Aorta (tissue), 5 donors: ENCODE results near the gene ETFA. TPM values are rescaled to one million over a fixed set of nuclear protein-coding genes. Genes with fewer than 3 reads are reported as not detected.

ENCODE experiments used
- ATAC-seq: fragments of 200-7000 bp; cut with Tn5 transposase; one replicate; pipeline ENCODE4 v1.9.1; 2022; ENCODE audit warnings: moderate library complexity; ENCODE audit not compliant: low FRiP score
- DNase-seq, 2 donors: peaks; one replicate each; pipeline ENCODE4 v3.0.0-alpha.2; 2020
- H3K27ac ChIP-seq, 2 donors: one replicate each; pipeline ENCODE4 v1.5.1; 2013; ENCODE audit warnings: low read length in 2 of 2, mild to moderate bottlenecking in 2 of 2, moderate library complexity in 2 of 2, control low read depth in 1 of 2, inconsistent platforms in 1 of 2, low read depth in 1 of 2
- H3K27me3 ChIP-seq, 2 donors: one replicate each; pipeline ENCODE4 v1.6.1; 2013; ENCODE audit warnings: control low read depth in 1 of 2, low read length in 1 of 2, mild to moderate bottlenecking in 1 of 2, moderate library complexity in 1 of 2; ENCODE audit not compliant: insufficient read depth in 2 of 2, control insufficient read depth in 1 of 2
- H3K36me3 ChIP-seq, 2 donors: one replicate each; pipeline ENCODE4 v1.6.1; 2013; ENCODE audit warnings: control low read depth in 1 of 2, low read length in 1 of 2, mild to moderate bottlenecking in 1 of 2; ENCODE audit not compliant: insufficient read depth in 2 of 2, control insufficient read depth in 1 of 2
- H3K4me1 ChIP-seq, 2 donors: one replicate each; pipeline ENCODE4 v1.6.1; 2013; ENCODE audit warnings: low read length in 2 of 2, control low read depth in 1 of 2, mild to moderate bottlenecking in 1 of 2, moderate library complexity in 1 of 2; ENCODE audit not compliant: insufficient read depth in 2 of 2, control insufficient read depth in 1 of 2
- H3K4me3 ChIP-seq, 2 donors: one replicate each; pipeline ENCODE4 v1.5.1; 2013; ENCODE audit warnings: low read length in 2 of 2, control low read depth in 1 of 2, mild to moderate bottlenecking in 1 of 2
- H3K9me3 ChIP-seq: one replicate; pipeline ENCODE4 v1.6.1; 2013; ENCODE audit warnings: mild to moderate bottlenecking, low read length; ENCODE audit not compliant: control insufficient read depth
- WGBS, 2 donors: extraction: QIAGEN DNeasy Blood & Tissue Kit; methylation state at CpG; one replicate each; pipeline ENCODE4 v1.1.7; 2013; 5-methylcytosine and 5-hydroxymethylcytosine counted together
- intact Hi-C, 2 donors: fragments of 100-400 bp; cut with DNase I; formaldehyde crosslinking; loops; one replicate each; pipeline versions ENCODE4 v1.14.2 to v1.15.0; 2022
- polyA plus RNA-seq, 2 donors: library from polyadenylated mRNA; stranded (reverse); fragments of 200-250 nt; gene quantifications; one replicate each; pipeline ENCODE4 v1.2.3, GENCODE V29; 2013
- total RNA-seq, 2 donors: library from RNA; stranded (reverse); fragmentation: NEBNext Ultra II Directional; extraction: Animal tissue kit (Norgen Biotek cat#: 25700); gene quantifications; one replicate each; pipeline ENCODE4 v1.2.1, GENCODE V29; 2021
- donor health status: healthy with polysubstance abuse.
- donor health status: Bipolar disorder and iron deficiency.
- donor health status: DM: no; HTN: no; CAD: no.
- donor health status: DM: no; HTN: no; CAD: no.
- donor health status: DM: yes; HTN: yes; CAD: no.

ETFA gene
- total and polyA plus RNA-seq, 4 donors = 76.0 to 152 (median 81.0) TPM

DNA sequence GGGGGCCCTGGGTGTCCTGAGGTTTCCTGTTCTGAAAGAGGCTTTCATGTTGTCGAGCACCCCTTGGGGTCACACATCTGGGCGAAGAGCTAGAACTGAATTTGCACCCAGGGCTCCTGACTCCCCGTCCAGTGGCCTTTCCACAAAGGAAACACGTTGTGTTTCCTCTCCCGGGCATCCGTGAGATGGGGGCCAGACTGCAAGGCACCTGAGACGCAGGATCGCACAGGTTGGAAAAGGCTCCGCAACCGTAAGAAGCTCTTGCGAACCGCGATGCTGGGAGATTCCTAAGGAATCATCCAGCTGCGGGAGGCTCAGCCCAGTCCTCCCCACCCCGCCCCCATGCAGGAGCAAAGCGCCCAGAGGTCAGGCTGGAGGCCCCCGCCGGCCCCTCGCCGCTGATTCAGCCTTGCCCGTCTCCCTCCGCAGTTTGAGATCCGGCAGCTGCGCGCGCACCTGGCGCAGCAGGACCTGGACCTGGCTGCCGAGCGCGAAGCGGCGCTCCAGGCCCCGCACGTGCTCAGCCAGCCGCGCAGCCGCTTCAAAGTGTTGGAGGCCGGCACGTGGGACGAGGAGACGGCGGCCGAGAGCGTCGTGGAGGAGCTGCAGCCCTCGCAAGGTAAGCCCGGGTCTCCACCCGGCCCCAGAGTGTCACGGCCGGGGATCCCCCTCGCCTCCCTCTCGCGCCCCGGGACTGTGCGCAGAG is 119.6 kb downstream of the ETFA start:
- no peaks in the 10 kb centered on the region for H3K27me3 ChIP-seq
- H3K27ac ChIP-seq = no peak overlapping the region
- H3K4me3 ChIP-seq = no peak overlapping the region
- no peaks in the 10 kb centered on the region for H3K4me1 ChIP-seq
- no peaks in the 10 kb centered on the region for H3K9me3 ChIP-seq
- 41 to 45% methylated on average over 55 of the region's 55 CpGs for WGBS, 2 donors
- DNase-seq (no peak), ATAC-seq (no peak)
- H3K36me3 ChIP-seq = no peaks in the 10 kb centered on the region
- intact Hi-C loops = loop anchor here (2.0 to 10.0 kb wide), 4 partner anchors 93 to 876 kb away; no protein-coding TSS in a partner anchor

GRCh38 chr15:76190751-76191538 is 120.3 kb downstream of the ETFA start:
- Histone ChIP-seq H3K36me3 (no peaks in the 10 kb centered on the region), H3K9me3 (no peaks in the 10 kb centered on the region), H3K4me1 (no peaks in the 10 kb centered on the region), H3K27ac (no peak overlapping the region), H3K4me3 (no peak overlapping the region), H3K27me3 (no peaks in the 10 kb centered on the region)
- intact Hi-C loops = loop anchor here (2.0 to 10.0 kb wide), 4 partner anchors 94 to 876 kb away; no protein-coding TSS in a partner anchor
- ATAC-seq = peak; percentile 84
- DNase-seq = peak; percentile 83 to 94
- 20 to 23% methylated on average over 28 to 34 of the region's 34 CpGs for WGBS, 2 donors

DNA sequence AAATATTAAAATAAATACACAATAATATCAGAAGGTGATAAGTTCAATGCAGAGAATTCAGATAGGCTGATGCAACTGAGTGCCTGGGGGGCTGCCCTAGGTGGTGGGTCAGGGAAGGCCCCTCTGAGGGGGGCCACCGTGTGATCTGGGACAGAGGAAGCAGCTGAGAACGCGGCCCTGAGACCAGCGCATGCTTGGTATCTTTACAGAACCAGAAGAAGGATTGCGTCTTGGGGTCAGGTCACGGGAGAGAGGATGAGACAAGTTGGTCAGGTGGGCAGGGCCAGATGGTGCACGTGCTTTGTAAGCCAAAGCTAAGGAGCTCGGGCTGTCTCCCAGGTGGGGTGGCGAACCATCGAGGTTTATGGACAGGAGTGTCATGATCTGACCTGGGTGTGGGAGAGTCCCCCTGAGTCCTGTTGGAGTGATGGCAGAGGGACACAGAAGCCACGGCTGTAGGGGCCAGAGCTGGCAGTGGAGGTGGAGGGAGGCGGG is 121.2 kb downstream of the ETFA start:
- no peaks in the 10 kb centered on the region for H3K9me3 ChIP-seq
- ATAC-seq = no peak
- H3K27ac ChIP-seq = no peak overlapping the region
- no peaks in the 10 kb centered on the region for H3K36me3 ChIP-seq
- 53 to 56% methylated on average over 12 of the region's 12 CpGs for WGBS, 2 donors
- no peak overlapping the region for H3K4me3 ChIP-seq
- no peak for DNase-seq
- no peaks in the 10 kb centered on the region for H3K27me3 ChIP-seq
- H3K4me1 ChIP-seq = no peaks in the 10 kb centered on the region
- intact Hi-C loops = loop anchor here (2.0 to 10.0 kb wide), 4 partner anchors 95 to 877 kb away; no protein-coding TSS in a partner anchor

- H3K9me3 ChIP-seq = no peaks in the 10 kb centered on the region
- no peak overlapping the region for H3K27ac ChIP-seq
- no peak overlapping the region for H3K4me3 ChIP-seq
- no peak for DNase-seq
- no peaks in the 10 kb centered on the region for H3K4me1 ChIP-seq
- ATAC-seq = no peak
- no peaks in the 10 kb centered on the region for H3K27me3 ChIP-seq
- intact Hi-C loops = no loop called here
- no peaks in the 10 kb centered on the region for H3K36me3 ChIP-seq
- WGBS, 2 donors = 76 to 85% methylated on average over 2 of the region's 2 CpGs
These were observed 122.2 kb downstream of the ETFA start for GRCh38 chr15:76189106-76189505.

- DNase-seq (no peak), ATAC-seq (no peak)
- Histone ChIP-seq H3K27me3 (no peaks in the 10 kb centered on the region), H3K36me3 (no peaks in the 10 kb centered on the region), H3K4me1 (no peaks in the 10 kb centered on the region), H3K9me3 (no peaks in the 10 kb centered on the region), H3K4me3 (no peak overlapping the region), H3K27ac (no peak overlapping the region)
- 77% methylated on average over 4 of the region's 4 CpGs for WGBS, 2 donors
- intact Hi-C loops = no loop called here
These were observed 124.1 kb downstream of the ETFA start for GRCh38 chr15:76187163-76187562.

DNA sequence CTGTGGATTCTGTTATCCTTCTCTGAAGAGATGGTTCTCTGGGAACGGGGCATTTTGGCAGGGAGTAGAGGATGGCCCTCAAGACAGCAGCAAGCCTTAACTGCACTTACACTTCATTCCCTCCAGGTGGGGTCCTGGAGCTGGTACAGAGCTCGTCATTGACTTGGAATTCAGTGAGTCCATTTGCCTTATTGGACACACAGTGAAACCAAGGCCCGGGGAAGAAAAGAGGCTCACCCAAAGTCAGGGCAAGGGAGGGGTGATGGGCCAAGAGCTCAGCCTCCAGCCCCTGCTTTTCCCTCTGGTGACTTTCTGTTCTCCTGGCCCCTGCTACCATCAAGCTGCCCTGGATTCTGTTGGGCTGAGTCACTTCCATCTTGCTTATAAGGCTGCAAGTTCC is 125.6 kb downstream of the ETFA start:
- Histone ChIP-seq H3K9me3 (no peaks in the 10 kb centered on the region), H3K4me3 (no peak overlapping the region), H3K36me3 (no peaks in the 10 kb centered on the region), H3K27me3 (no peaks in the 10 kb centered on the region), H3K27ac (no peak overlapping the region), H3K4me1 (no peaks in the 10 kb centered on the region)
- WGBS, 2 donors = 51% methylated on average over 3 of the region's 3 CpGs
- intact Hi-C loops = no loop called here
- ATAC-seq = no peak
- DNase-seq = no peak

DNA sequence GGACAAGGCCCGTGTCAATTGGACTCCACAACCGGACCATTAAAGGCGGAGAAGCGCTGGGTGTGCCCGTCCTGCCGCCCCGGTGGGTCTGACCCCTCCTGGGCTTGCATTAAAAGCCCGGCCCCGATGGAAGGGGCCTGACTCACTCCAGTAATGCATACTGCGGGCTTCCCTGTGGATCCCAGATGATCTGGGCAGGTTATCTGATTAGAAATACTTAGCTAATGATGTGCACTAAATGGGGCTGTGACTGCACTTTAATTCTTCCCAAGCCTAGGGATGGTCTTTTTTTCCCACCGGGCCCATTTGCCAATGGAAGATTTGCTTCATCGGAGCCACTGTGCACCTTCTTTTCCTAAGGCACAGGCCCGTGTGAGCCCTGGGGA is 126.6 kb downstream of the ETFA start:
- 76% methylated on average over 13 of the region's 13 CpGs for WGBS, 2 donors
- Histone ChIP-seq H3K4me1 (no peaks in the 10 kb centered on the region), H3K9me3 (no peaks in the 10 kb centered on the region), H3K36me3 (no peaks in the 10 kb centered on the region), H3K27me3 (no peaks in the 10 kb centered on the region), H3K4me3 (no peak overlapping the region), H3K27ac (no peak overlapping the region)
- DNase-seq = no peak
- intact Hi-C loops = no loop called here
- no peak for ATAC-seq

DNA sequence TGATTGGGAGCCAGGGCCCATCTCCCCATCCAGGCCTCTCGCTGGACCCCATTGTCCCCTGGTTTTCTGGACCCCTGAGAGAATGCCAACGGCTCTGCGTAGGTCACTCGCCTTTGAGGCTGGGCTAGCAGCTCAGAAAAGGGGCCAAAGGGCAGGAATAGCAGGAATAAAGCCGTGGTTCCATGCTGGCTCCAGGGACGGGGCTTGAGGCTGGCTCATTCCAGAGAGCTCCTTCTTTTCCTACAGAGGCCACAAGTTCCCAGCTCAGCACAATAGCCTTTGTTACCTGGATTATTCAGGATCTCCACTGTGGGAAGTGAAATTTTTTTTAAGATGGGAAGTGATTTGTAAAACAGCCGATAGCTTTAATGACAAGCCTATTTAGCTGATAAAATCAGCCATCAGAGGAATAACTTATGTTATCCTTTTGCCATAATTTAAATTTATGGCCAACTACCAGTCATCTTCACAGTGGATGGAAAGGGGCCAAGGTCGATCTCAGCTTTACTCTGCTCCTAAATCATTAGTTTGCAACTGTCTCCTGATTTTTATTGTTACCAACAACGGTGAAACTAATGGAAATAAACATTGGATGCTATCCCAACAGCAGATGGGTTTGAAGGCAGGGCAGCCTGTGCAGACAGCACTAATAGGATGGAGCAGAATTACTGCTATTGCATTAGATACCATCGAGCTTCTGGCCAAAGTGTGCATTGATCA is 127.2 kb downstream of the ETFA start:
- 72 to 79% methylated on average over 10 of the region's 10 CpGs for WGBS, 2 donors
- H3K36me3 ChIP-seq = no peaks in the 10 kb centered on the region
- no peak overlapping the region for H3K4me3 ChIP-seq
- H3K4me1 ChIP-seq = no peaks in the 10 kb centered on the region
- no peaks in the 10 kb centered on the region for H3K9me3 ChIP-seq
- no peaks in the 10 kb centered on the region for H3K27me3 ChIP-seq
- ATAC-seq = no peak
- intact Hi-C loops = no loop called here
- no peak for DNase-seq
- H3K27ac ChIP-seq = no peak overlapping the region
